ENCODE data around the gene TEX13B.

TEX13B gene

GRCh38 chrX:107982356-107982755 is at the start of gene TEX13B:
Gene TEX13B, minus strand, starts transcription at chrX:107982370. Its CDS starts 243 bp downstream, at chrX:107982127.
- TF ChIP-seq, protein P1, sequence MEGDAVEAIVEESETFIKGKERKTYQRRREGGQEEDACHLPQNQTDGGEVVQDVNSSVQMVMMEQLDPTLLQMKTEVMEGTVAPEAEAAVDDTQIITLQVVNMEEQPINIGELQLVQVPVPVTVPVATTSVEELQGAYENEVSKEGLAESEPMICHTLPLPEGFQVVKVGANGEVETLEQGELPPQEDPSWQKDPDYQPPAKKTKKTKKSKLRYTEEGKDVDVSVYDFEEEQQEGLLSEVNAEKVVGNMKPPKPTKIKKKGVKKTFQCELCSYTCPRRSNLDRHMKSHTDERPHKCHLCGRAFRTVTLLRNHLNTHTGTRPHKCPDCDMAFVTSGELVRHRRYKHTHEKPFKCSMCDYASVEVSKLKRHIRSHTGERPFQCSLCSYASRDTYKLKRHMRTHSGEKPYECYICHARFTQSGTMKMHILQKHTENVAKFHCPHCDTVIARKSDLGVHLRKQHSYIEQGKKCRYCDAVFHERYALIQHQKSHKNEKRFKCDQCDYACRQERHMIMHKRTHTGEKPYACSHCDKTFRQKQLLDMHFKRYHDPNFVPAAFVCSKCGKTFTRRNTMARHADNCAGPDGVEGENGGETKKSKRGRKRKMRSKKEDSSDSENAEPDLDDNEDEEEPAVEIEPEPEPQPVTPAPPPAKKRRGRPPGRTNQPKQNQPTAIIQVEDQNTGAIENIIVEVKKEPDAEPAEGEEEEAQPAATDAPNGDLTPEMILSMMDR (IDR thresholded peaks at IDR 0.05; ENCODE audit: extremely low read depth, missing control alignments): no peak
- no peak for DNase-seq (ENCODE audit: low spot score)

DNA sequence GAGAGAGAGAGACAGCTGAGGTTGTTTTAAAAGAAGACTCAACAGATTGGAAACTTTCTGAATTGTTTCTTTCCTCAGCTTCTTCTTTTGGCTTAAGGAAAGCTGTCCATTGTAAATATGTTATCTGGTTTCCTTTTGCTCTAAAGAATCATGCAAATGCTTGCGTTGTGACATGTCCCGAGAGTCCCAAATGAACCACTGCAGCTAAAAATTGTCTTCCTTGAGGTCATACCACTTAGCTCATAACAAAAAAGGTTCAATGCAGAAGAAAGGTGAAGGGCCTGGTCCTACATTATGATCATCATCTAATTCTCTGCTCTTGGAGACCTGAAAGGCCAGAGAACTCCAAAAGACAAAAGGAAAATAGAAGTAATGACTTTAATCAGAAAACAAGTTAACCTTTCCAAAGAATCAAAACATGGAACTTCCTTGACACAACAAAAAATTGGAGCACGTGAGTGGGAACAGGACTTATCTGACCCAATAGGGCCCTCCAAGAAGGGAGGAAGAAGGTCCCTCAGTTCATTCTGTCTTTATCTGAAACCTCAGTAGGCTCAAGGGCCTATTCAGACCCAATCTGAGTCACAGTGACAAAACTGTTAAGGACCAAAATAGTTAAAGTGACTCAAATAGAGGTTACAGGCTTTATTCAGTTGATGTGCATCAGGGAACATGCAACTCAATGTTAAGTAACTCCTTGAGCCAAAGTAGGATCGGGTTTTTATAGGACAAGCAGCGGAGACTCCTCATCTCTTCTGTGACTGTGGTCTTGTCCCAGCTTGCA is 48.0 kb upstream of the TEX13B start:
- no peak for DNase-seq (ENCODE audit: low spot score)
- TF ChIP-seq, protein P1 (IDR thresholded peaks at IDR 0.05; ENCODE audit: extremely low read depth, missing control alignments): no peak

GRCh38 chrX:108028854-108029253 is 46.7 kb upstream of the TEX13B start:
- no peak for DNase-seq (ENCODE audit: low spot score)
- TF ChIP-seq, protein P1 (IDR thresholded peaks at IDR 0.05; ENCODE audit: extremely low read depth, missing control alignments): no peak

DNA sequence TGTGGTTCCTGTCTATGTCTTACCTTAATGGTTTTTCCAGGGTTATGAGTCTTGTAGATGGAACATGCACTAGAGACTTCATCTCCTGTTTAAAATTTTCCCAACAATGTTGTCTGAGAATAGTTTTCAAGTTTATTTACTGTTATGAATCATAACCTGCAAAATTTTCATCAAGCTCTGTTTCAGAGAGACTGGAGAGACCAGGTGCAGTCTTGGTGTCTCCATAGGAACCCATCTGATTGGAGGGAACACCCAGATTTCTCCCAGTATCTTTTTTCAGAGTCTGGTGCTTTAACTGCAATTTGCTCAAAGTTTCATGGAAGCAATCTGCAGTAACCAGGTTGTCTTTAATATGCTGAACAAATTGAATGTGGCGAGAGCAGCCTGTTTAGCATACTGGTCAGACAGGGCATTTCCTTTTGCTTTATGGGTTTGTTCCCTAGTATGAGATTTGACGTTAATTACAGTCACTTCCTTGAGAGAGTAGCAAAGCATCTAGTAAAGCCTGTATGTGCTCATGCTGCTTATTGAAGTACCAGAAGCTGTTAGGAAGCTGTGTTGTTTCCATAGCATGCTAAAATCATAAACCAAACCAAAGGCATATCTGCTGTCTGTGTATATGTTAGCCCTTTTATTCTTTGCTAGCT is 43.9 kb upstream of the TEX13B start:
- DNase-seq (ENCODE audit: low spot score): no peak
- TF ChIP-seq, protein P1 (IDR thresholded peaks at IDR 0.05; ENCODE audit: extremely low read depth, missing control alignments): no peak

DNA sequence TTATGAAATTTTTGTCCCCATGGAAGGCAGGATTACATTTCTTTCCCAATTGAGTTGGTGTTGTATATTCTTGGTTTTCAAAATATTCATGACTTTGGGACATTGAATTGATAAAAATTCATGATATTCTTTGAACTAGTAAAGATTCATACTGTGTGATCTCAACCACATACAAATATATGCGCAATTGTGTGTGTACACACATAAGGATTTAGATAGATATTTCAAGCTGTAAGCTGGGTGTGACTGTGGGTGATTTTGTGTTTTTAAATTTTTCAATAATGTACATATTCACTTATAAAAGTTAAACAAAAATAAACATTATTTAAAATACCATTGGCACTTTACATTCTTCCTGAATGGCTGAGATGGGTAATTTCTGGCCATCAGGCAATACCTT is 43.2 kb upstream of the TEX13B start:
- DNase-seq (ENCODE audit: low spot score): no peak
- TF ChIP-seq, protein P1 (IDR thresholded peaks at IDR 0.05; ENCODE audit: extremely low read depth, missing control alignments): no peak

DNA sequence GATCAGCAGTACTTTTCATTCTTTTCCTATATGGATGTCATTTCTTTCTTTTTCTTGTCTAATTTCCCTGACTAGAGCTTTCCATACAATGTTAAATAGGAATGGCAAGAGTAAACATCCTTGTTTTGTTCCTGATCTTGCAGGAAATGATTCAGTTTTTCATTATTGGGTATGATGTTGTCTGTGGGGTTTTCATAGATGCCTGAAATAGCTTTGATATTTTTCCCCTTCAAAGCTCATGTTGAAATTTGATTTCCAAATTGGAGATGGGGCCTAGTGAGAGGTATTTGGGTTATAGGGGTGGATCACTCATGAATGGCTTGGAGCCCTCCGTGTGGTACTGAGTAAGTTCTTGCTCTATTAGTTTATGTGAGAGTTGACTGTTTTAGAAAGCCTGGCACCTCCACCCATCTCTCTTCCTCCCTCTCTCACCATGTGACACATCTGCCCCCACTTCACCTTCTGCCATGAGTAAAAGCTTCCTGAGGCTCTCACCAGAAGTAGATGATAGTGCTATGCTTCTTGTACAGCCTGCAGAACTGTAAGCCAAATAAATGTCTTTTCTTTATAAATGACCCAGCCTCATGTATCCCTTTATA is 40.4 kb upstream of the TEX13B start:
- DNase-seq (ENCODE audit: low spot score): no peak
- TF ChIP-seq, protein P1 (IDR thresholded peaks at IDR 0.05; ENCODE audit: extremely low read depth, missing control alignments): no peak

DNA sequence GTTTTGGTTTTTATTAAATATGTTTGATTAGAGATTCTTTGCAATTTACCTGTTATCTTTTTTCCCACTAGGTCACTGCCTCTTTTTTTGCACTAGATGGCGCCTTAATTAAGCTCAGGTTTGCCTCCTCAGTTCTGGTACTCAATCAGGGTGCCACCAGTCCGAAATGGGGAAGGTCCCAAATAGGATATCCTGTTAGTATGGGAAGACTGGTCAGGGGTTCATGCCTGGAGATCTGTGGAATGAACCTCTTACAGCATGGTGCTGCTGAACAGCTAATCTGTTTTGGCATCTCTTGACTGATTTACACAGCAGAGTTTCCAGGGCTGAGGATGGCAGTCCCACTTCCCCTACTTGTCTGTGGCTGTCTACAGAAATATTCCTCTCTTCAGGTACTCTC is 38.5 kb upstream of the TEX13B start:
- DNase-seq (ENCODE audit: low spot score): peak; percentile 12
- TF ChIP-seq, protein P1 (IDR thresholded peaks at IDR 0.05; ENCODE audit: extremely low read depth, missing control alignments): peak; percentile 50
